ENCODE measurements around the gene KDSR. TPM values are rescaled to one million over a fixed set of nuclear protein-coding genes. Genes with fewer than 3 reads are reported as not detected.
"Not testable (repeated sequence)": the region's sequence is repeated elsewhere in the genome, so short reads cannot be mapped to it uniquely, and the experiment has no call there.

Gene KDSR
- total and polyA plus RNA-seq, 2 experiments from 2014 or later = 31.2 to 55.1 TPM

GRCh38 chr18:63365876-63366212, 1.2 kb downstream of the KDSR start:
- peak overlapping the region; percentile 99 for H3K4me3 ChIP-seq
- no peaks in the 10 kb centered on the region for H4K20me1 ChIP-seq (ENCODE audit: insufficient read depth)
- peaks cover 21% of the 10 kb centered on the region; the same call in 1 of the 2 replicates for H3K4me1 ChIP-seq (ENCODE audit: insufficient read depth)
- H3K27me3 ChIP-seq (replicated peaks; ENCODE audit: insufficient read depth) = no peaks in the 10 kb centered on the region
- peak overlapping the region; percentile 72 for H2AFZ ChIP-seq
- peak; percentile 53 for DNase-seq
- H3K27ac ChIP-seq = peak overlapping the region; percentile 91
- H3K9ac ChIP-seq = peak overlapping the region; percentile 95
- H3K4me2 ChIP-seq (ENCODE audit: unreplicated experiment) = peak overlapping the region; percentile 86
- H3K9me3 ChIP-seq (ENCODE audit: low read depth) = no peaks in the 10 kb centered on the region
- in situ Hi-C loops (cut with MboI) = loop anchor here (25.0 kb wide), 1 partner anchor 471 kb away; no protein-coding TSS in a partner anchor
- H3F3A ChIP-seq (ENCODE audit: insufficient read depth) = peaks cover 8% of the 10 kb centered on the region; the same call in 1 of the 2 replicates
- H3K9me2 ChIP-seq (ENCODE audit: insufficient read depth) = no peaks in the 10 kb centered on the region
- H3K36me3 ChIP-seq (ENCODE audit: low read depth) = peaks cover 11% of the 10 kb centered on the region; the same call in 1 of the 2 replicates
- TF ChIP-seq EZH2 (IDR thresholded peaks at IDR 0.05; ENCODE audit: insufficient read depth, poor library complexity, severe bottlenecking) (no peak), EZH2phosphoT487 (IDR thresholded peaks at IDR 0.05; ENCODE audit: insufficient read depth, low read depth) (no peak)
- peaks cover 40% of the 10 kb centered on the region for H3K79me2 ChIP-seq (ENCODE audit: insufficient read depth)
- WGBS, 2 experiments (ENCODE audit: low coverage in 1 of 2, low lambda C conversion rate in 2 of 2, missing lambda C conversion rate in 2 of 2) = 0 to 2% methylated on average over 12 of the region's 12 CpGs

DNA sequence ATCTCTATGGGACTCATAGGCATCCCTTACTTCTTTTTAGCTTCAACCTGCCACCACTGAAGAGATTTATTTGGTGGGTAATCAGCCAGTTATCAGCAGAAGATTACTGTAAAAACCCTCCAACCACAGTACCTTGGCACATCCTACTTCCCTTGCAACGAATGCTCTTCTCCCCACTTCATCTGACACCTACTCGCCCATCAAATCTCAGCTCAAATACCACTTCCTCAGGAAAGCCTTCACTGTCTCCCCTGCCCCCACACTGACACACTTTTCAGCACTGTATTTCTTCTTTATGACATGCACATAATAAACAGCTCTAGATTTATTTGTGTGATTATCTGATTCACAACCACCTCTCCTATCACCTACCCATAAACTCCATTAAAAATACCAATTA, 3.1 kb downstream of the KDSR start:
- no peak overlapping the region for H3K4me3 ChIP-seq
- no peak for DNase-seq
- 89 to 97% methylated on average over 2 of the region's 2 CpGs for WGBS, 2 experiments (ENCODE audit: low coverage in 1 of 2, low lambda C conversion rate in 2 of 2, missing lambda C conversion rate in 2 of 2)
- peaks cover 8% of the 10 kb centered on the region; the same call in 1 of the 2 replicates for H3F3A ChIP-seq (ENCODE audit: insufficient read depth)
- no peaks in the 10 kb centered on the region for H4K20me1 ChIP-seq (ENCODE audit: insufficient read depth)
- H2AFZ ChIP-seq = no peak overlapping the region
- H3K9me3 ChIP-seq (ENCODE audit: low read depth) = no peaks in the 10 kb centered on the region
- TF ChIP-seq EZH2phosphoT487 (IDR thresholded peaks at IDR 0.05; ENCODE audit: insufficient read depth, low read depth) (no peak), EZH2 (IDR thresholded peaks at IDR 0.05; ENCODE audit: insufficient read depth, poor library complexity, severe bottlenecking) (no peak)
- H3K27ac ChIP-seq = no peak overlapping the region
- no peaks in the 10 kb centered on the region for H3K9me2 ChIP-seq (ENCODE audit: insufficient read depth)
- H3K27me3 ChIP-seq (replicated peaks; ENCODE audit: insufficient read depth) = no peaks in the 10 kb centered on the region
- H3K4me1 ChIP-seq (ENCODE audit: insufficient read depth) = peaks cover 21% of the 10 kb centered on the region; the same call in 1 of the 2 replicates
- H3K9ac ChIP-seq = no peak overlapping the region
- H3K36me3 ChIP-seq (ENCODE audit: low read depth) = peaks cover 27% of the 10 kb centered on the region
- in situ Hi-C loops (cut with MboI) = loop anchor here (25.0 kb wide), 1 partner anchor 473 kb away; no protein-coding TSS in a partner anchor
- H3K4me2 ChIP-seq (ENCODE audit: unreplicated experiment) = no peak overlapping the region
- H3K79me2 ChIP-seq (ENCODE audit: insufficient read depth) = peaks cover 40% of the 10 kb centered on the region

- H3K9me2 ChIP-seq (ENCODE audit: insufficient read depth); H3K4me2 ChIP-seq (ENCODE audit: unreplicated experiment); DNase-seq; H3K9ac ChIP-seq; H2AFZ ChIP-seq; H3K4me3 ChIP-seq; H4K20me1 ChIP-seq (ENCODE audit: insufficient read depth); H3K27me3 ChIP-seq (replicated peaks; ENCODE audit: insufficient read depth); H3F3A ChIP-seq (ENCODE audit: insufficient read depth); H3K9me3 ChIP-seq (ENCODE audit: low read depth); H3K27ac ChIP-seq: not testable (repeated sequence)
- H3K79me2 ChIP-seq (ENCODE audit: insufficient read depth) = peaks cover 40% of the 10 kb centered on the region
- in situ Hi-C loops (cut with MboI) = loop anchor here (25.0 kb wide), 1 partner anchor 474 kb away; no protein-coding TSS in a partner anchor
- H3K36me3 ChIP-seq (ENCODE audit: low read depth) = peaks cover 28% of the 10 kb centered on the region
- WGBS, 2 experiments (ENCODE audit: low coverage in 1 of 2, low lambda C conversion rate in 2 of 2, missing lambda C conversion rate in 2 of 2) = no CpG with 5 or more reads among the region's 2 CpGs
- H3K4me1 ChIP-seq (ENCODE audit: insufficient read depth) = peaks cover 16% of the 10 kb centered on the region; the same call in 1 of the 2 replicates
Measured at GRCh38 chr18:63363420-63363819, 3.6 kb downstream of the KDSR start.

- Histone ChIP-seq H3K4me3 (no peak overlapping the region), H3K4me1 (ENCODE audit: insufficient read depth) (no peaks in the 10 kb centered on the region), H3F3A (ENCODE audit: insufficient read depth) (0 out of 2 replicates have a peak, but pooled peaks cover 5% of the 10 kb centered on the region), H2AFZ (no peak overlapping the region), H3K27me3 (replicated peaks; ENCODE audit: insufficient read depth) (no peaks in the 10 kb centered on the region), H3K79me2 (ENCODE audit: insufficient read depth) (no peaks in the 10 kb centered on the region; the same call in 1 of the 2 replicates), H3K9ac (no peak overlapping the region), H3K9me2 (ENCODE audit: insufficient read depth) (no peaks in the 10 kb centered on the region), H3K9me3 (ENCODE audit: low read depth) (no peaks in the 10 kb centered on the region), H3K4me2 (ENCODE audit: unreplicated experiment) (no peak overlapping the region), H4K20me1 (ENCODE audit: insufficient read depth) (no peaks in the 10 kb centered on the region), H3K27ac (no peak overlapping the region), H3K36me3 (ENCODE audit: low read depth) (peaks cover 66% of the 10 kb centered on the region)
- TF ChIP-seq EZH2 (IDR thresholded peaks at IDR 0.05; ENCODE audit: insufficient read depth, poor library complexity, severe bottlenecking) (no peak), EZH2phosphoT487 (IDR thresholded peaks at IDR 0.05; ENCODE audit: insufficient read depth, low read depth) (no peak)
- no peak for DNase-seq
- in situ Hi-C loops (cut with MboI) = loop anchor here (25.0 kb wide), 1 partner anchor 481 kb away; no protein-coding TSS in a partner anchor
- WGBS, 2 experiments (ENCODE audit: low coverage in 1 of 2, low lambda C conversion rate in 2 of 2, missing lambda C conversion rate in 2 of 2) = 57 to 64% methylated on average over 7 of the region's 7 CpGs
Measured at GRCh38 chr18:63356272-63356896, 10.6 kb downstream of the KDSR start.
